ENCODE data around the gene ADAMTS16. TPM values are rescaled to one million over a fixed set of nuclear protein-coding genes. Genes with fewer than 3 reads are reported as not detected.

Gene ADAMTS16
- total RNA-seq, 4 donors from 2014 or later: 0.27 to 0.94 TPM; not detected in 2

GRCh38 chr5:5252106-5252505, 112.0 kb downstream of the ADAMTS16 start:
- Histone ChIP-seq H3K36me3 (no peaks in the 10 kb centered on the region), H3K4me1 (no peaks in the 10 kb centered on the region), H3K9me3 (peaks cover 0 to 16% (median 0%) of the 10 kb centered on the region in 3 donors), H3K27me3 (peaks cover 6% of the 10 kb centered on the region), H3K27ac (no peak overlapping the region), H3K4me3 (no peak overlapping the region)
- TF ChIP-seq CTCF (IDR thresholded peaks at IDR 0.05) (no peak), EP300 (IDR thresholded peaks at IDR 0.05) (no peak), POLR2A (IDR thresholded peaks at IDR 0.05) (no peak), POLR2AphosphoS5 (IDR thresholded peaks at IDR 0.05) (no peak)
- ATAC-seq: no peak
- 49% methylated on average over 3 of the region's 8 CpGs; no CpG with 5 or more reads in 1 of the 2 donors for WGBS, 2 donors (ENCODE audit: low coverage in 1 of 2)

- 72 to 84% methylated on average over 5 of the region's 5 CpGs for WGBS, 2 donors (ENCODE audit: low coverage in 1 of 2)
- Histone ChIP-seq H3K4me1 (no peaks in the 10 kb centered on the region), H3K27ac (no peak overlapping the region), H3K9me3 (peaks cover 0 to 16% (median 0%) of the 10 kb centered on the region in 3 donors), H3K36me3 (no peaks in the 10 kb centered on the region), H3K27me3 (no peaks in the 10 kb centered on the region), H3K4me3 (no peak overlapping the region)
- no peak for TF ChIP-seq POLR2AphosphoS5 (IDR thresholded peaks at IDR 0.05)
- TF ChIP-seq POLR2A (IDR thresholded peaks at IDR 0.05): no peak
- no peak for TF ChIP-seq EP300 (IDR thresholded peaks at IDR 0.05)
- TF ChIP-seq CTCF (IDR thresholded peaks at IDR 0.05): no peak
- no peak for ATAC-seq
Measured at GRCh38 chr5:5257353-5257752, 117.2 kb downstream of the ADAMTS16 start.

- 20 to 83% methylated on average over 1 of the region's 1 CpG for WGBS, 2 donors (ENCODE audit: low coverage in 1 of 2)
Measured at GRCh38 chr5:5258564-5258963, 118.4 kb downstream of the ADAMTS16 start.

GRCh38 chr5:5264727-5265126, 124.6 kb downstream of the ADAMTS16 start:
- ATAC-seq: no peak
- Histone ChIP-seq H3K27me3 (peaks cover 21% of the 10 kb centered on the region), H3K4me3 (no peak overlapping the region), H3K4me1 (no peaks in the 10 kb centered on the region), H3K9me3 (no peaks in the 10 kb centered on the region), H3K36me3 (no peaks in the 10 kb centered on the region), H3K27ac (no peak overlapping the region)
- TF ChIP-seq POLR2AphosphoS5 (IDR thresholded peaks at IDR 0.05) (no peak), POLR2A (IDR thresholded peaks at IDR 0.05) (no peak), CTCF (IDR thresholded peaks at IDR 0.05) (no peak), EP300 (IDR thresholded peaks at IDR 0.05) (no peak)
- WGBS, 2 donors (ENCODE audit: low coverage in 1 of 2): 80 to 93% methylated on average over 2 of the region's 3 CpGs

More at GRCh38 chr5:5258564-5258963, 118.4 kb downstream of the ADAMTS16 start:
- Histone ChIP-seq H3K9me3 (peaks cover 0 to 16% (median 0%) of the 10 kb centered on the region in 3 donors), H3K4me3 (no peak overlapping the region), H3K4me1 (no peaks in the 10 kb centered on the region), H3K27me3 (peaks cover 3% of the 10 kb centered on the region), H3K27ac (no peak overlapping the region), H3K36me3 (no peaks in the 10 kb centered on the region)
- no peak for ATAC-seq
- TF ChIP-seq CTCF (IDR thresholded peaks at IDR 0.05): no peak
- TF ChIP-seq POLR2AphosphoS5 (IDR thresholded peaks at IDR 0.05): no peak
- no peak for TF ChIP-seq POLR2A (IDR thresholded peaks at IDR 0.05)
- no peak for TF ChIP-seq EP300 (IDR thresholded peaks at IDR 0.05)

- no peak for TF ChIP-seq POLR2AphosphoS5 (IDR thresholded peaks at IDR 0.05)
- TF ChIP-seq EP300 (IDR thresholded peaks at IDR 0.05): no peak
- TF ChIP-seq POLR2A (IDR thresholded peaks at IDR 0.05): no peak
- TF ChIP-seq CTCF (IDR thresholded peaks at IDR 0.05): no peak
- Histone ChIP-seq H3K9me3 (peaks cover 0 to 3% (median 0%) of the 10 kb centered on the region in 3 donors), H3K4me3 (no peak overlapping the region), H3K27me3 (peaks cover 23% of the 10 kb centered on the region), H3K4me1 (peaks cover 0 to 6% (median 0%) of the 10 kb centered on the region in 3 donors), H3K27ac (no peak overlapping the region), H3K36me3 (no peaks in the 10 kb centered on the region)
- ATAC-seq: no peak
- WGBS, 2 donors (ENCODE audit: low coverage in 1 of 2): 52 to 100% methylated on average over 2 to 6 of the region's 6 CpGs
Measured at GRCh38 chr5:5266297-5266696, 126.2 kb downstream of the ADAMTS16 start.
